Neuronal stem cell (in vitro differentiated cells): ENCODE data around the gene ANXA4. TPM values are rescaled to one million over a fixed set of nuclear protein-coding genes. Genes with fewer than 3 reads are reported as not detected.

Experiments used
- small RNA-seq: library from polyadenylated mRNA; stranded (forward); fragments of <200 nt; extraction: miRNeasy Mini kit (QIAGEN cat#:217004); gene quantifications from one replicate; pipeline ENCODE3, GENCODE V24; 2013; ENCODE audit not compliant: insufficient read depth

ANXA4 gene

Small RNAs within 50 kb of the gene (small RNA-seq; reads per million reads assigned to genes)
- not detected for gene RPL23AP92
